Fibroblast of the aortic adventitia (primary cell): Measurements from ENCODE around the gene UBALD1. TPM values are rescaled to one million over a fixed set of nuclear protein-coding genes. Genes with fewer than 3 reads are reported as not detected.
"Not testable (repeated sequence)": the region's sequence is repeated elsewhere in the genome, so short reads cannot be mapped to it uniquely, and the experiment has no call there.

Experiments
- DNase-seq: peaks from one replicate; pipeline ENCODE4 v3.0.0-alpha.2; 2010; ENCODE audit warnings: low read depth
- H3K4me3 ChIP-seq: 2 replicates; pipeline ENCODE4 v1.5.1; 2011; ENCODE audit warnings: low read depth, mild to moderate bottlenecking, control low read depth, low read length, moderate library complexity
- total RNA-seq: library from RNA; depleted of rRNA; stranded (reverse); fragments of >200 nt; gene quantifications from 2 replicates; pipeline ENCODE4 v1.2.3, GENCODE V29; 2012; ENCODE audit warnings: low replicate concordance
- TF ChIP-seq, protein P1 (sequence below): IDR thresholded peaks from 2 replicates; pipeline ENCODE4 v1.5.1; 2011; ENCODE audit warnings: mild to moderate bottlenecking, low read length, control low read depth, inconsistent platforms; ENCODE audit not compliant: insufficient read depth

UBALD1 gene
- total RNA-seq, 1 donor: 5.2 TPM

GRCh38 chr16:4574919-4575705, 39.6 kb downstream of the UBALD1 start:
- no peak for DNase-seq

DNA sequence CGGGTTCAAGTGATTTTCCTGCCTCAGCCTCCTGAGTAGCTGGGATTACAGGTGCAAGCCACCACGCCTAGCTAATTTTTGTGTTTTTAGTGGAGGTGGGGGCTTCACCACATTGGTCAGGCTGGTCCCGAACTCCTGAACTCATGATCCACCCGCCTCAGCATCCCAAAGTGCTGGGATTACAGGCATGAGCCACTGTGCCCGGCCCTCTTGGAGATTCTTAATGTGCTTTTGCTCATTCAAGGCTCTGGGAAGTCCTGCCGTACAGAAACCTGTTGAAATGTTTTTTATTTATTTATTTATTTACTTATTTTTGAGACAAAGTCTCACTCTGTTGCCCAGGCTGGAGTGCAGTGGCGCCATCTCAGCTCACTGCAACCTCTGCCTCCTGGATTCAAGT, 40.8 kb downstream of the UBALD1 start:
- not testable (repeated sequence) for DNase-seq, H3K4me3 ChIP-seq

More at GRCh38 chr16:4574919-4575705, 39.6 kb downstream of the UBALD1 start:
- H3K4me3 ChIP-seq: no peak overlapping the region
- TF ChIP-seq, protein P1, sequence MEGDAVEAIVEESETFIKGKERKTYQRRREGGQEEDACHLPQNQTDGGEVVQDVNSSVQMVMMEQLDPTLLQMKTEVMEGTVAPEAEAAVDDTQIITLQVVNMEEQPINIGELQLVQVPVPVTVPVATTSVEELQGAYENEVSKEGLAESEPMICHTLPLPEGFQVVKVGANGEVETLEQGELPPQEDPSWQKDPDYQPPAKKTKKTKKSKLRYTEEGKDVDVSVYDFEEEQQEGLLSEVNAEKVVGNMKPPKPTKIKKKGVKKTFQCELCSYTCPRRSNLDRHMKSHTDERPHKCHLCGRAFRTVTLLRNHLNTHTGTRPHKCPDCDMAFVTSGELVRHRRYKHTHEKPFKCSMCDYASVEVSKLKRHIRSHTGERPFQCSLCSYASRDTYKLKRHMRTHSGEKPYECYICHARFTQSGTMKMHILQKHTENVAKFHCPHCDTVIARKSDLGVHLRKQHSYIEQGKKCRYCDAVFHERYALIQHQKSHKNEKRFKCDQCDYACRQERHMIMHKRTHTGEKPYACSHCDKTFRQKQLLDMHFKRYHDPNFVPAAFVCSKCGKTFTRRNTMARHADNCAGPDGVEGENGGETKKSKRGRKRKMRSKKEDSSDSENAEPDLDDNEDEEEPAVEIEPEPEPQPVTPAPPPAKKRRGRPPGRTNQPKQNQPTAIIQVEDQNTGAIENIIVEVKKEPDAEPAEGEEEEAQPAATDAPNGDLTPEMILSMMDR: no peak

DNA sequence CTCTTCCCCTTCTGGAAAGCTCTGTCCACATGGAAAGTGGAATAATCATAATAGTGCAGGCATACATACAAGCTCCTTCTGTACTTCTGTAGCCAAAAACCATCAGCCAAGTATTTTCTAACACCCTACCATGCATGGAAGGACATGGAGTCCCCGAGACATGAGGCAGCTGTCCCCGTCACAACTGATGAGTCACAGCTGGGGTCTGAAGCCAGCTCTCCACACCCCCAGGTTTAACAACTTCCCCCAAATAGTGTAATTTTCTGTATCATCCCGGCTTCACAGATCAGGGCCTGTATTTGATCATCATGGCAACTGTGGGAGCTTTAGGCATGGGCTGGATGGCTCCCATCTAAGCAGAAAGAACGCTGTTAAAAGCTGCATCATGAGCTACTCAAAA, 42.0 kb downstream of the UBALD1 start:
- H3K4me3 ChIP-seq: no peak overlapping the region
- TF ChIP-seq, protein P1: no peak
- DNase-seq: peak; percentile 18

DNA sequence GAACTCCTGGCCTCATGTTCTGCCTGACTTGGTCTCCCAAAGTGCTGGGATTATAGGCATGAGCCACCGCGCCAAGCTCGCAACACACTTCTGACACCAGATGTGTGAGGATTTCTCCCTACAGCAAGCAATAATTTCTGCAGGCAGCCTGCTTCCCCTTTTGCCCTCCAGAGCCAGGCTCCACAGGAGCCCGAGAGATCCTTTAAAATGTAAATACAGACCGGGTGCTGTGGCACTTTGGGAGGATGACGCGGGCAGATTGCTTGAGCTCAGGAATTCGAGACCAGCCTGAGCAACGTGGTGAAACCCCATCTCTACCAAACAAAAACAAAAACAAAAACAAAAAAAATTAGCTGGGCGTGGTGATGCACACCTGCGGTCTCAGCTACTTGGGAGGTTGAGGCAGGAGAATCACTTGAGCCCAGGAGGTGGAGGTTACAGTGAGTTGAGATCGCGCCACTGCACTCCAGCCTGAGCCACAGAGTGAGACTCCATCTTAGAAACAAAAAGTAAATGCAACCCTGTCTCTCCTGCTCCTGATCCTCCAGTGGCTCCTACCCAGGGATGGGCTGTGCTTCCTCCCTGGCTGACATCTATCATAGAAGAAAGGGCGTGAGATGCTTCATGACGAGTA, 43.9 kb downstream of the UBALD1 start:
- TF ChIP-seq, protein P1: no peak

DNA sequence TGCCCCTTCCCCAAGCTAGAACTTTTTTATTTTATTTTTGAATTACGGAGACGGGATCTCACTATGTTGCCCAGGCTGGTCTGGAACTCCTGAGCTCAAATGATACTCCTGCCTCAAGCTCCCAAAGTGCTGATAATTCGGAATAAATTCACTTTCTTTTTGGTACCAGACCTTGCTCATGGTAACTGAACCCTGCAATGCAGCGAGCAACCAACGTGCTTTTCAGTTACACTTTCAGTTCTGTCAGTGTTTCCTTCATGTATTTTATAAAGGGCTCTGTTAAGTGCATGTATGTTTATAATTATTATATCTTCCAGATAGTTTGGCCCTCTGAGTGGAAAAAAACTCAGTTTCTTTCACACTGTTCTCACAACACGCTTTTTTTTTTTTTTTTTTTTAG, 44.6 kb downstream of the UBALD1 start:
- DNase-seq: no peak
- TF ChIP-seq, protein P1: no peak
- H3K4me3 ChIP-seq: no peak overlapping the region

More for the DNA sequence above, 43.9 kb downstream of the UBALD1 start:
- no peak overlapping the region for H3K4me3 ChIP-seq
- no peak for DNase-seq

- TF ChIP-seq, protein P1: no peak
- no peak overlapping the region for H3K4me3 ChIP-seq
- DNase-seq: no peak
These were observed 48.5 kb downstream of the UBALD1 start for GRCh38 chr16:4566144-4566543.

- TF ChIP-seq, protein P1: no peak
- no peak overlapping the region for H3K4me3 ChIP-seq
- no peak for DNase-seq
These were observed 49.9 kb downstream of the UBALD1 start for GRCh38 chr16:4564661-4565267.
